Ureter (tissue), 1 donor: ENCODE measurements around the gene SLC29A4. TPM values are rescaled to one million over a fixed set of nuclear protein-coding genes. Genes with fewer than 3 reads are reported as not detected.
"Not testable (repeated sequence)": the region's sequence is repeated elsewhere in the genome, so short reads cannot be mapped to it uniquely, and the experiment has no call there.

Experiments used
- DNase-seq: peaks from one replicate; pipeline ENCODE4 v3.0.0-alpha.2; 2020; ENCODE audit warnings: low spot score
- total RNA-seq: library from RNA; stranded (reverse); gene quantifications from one replicate; pipeline ENCODE4 v1.2.4, GENCODE V29; 2023
- donor health status: DM: yes; HTN: yes; CAD: no.

The SLC29A4 gene
- total RNA-seq, 1 donor from 2014 or later = 3.7 TPM

DNA sequence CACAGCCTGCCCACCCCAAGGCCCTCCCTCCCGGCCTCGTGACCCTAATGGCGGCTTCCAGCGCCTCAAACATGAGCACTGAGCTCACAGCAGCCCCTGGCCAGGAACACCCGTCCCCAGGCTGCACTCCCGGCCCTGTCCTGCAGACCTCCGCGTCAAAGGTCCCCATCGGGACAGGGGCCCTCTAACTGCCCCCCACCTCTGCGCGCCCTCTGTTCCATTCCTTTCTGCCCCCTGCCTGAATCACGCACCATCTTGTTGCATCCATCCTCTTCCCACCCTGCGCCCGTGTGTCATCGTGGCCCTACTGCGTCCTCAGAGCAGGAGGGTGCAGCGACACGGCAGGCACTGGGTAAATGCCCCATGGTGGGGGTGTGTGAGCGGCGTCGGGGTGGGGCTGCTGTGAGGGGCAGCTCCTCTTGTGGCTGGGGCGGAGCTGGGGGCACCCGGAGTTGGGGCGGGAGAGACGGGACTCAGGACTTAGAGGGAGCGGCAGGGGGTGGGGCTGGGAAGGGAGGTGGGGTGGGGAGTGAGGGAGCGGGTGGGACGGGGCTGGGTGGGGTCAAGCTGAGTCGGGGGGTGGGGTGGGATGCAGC, 13.4 kb downstream of the SLC29A4 start:
- no peak for DNase-seq

GRCh38 chr7:5296611-5297226, 14.0 kb downstream of the SLC29A4 start:
- no peak for DNase-seq

GRCh38 chr7:5300366-5300765, 17.6 kb downstream of the SLC29A4 start:
- no peak for DNase-seq

DNA sequence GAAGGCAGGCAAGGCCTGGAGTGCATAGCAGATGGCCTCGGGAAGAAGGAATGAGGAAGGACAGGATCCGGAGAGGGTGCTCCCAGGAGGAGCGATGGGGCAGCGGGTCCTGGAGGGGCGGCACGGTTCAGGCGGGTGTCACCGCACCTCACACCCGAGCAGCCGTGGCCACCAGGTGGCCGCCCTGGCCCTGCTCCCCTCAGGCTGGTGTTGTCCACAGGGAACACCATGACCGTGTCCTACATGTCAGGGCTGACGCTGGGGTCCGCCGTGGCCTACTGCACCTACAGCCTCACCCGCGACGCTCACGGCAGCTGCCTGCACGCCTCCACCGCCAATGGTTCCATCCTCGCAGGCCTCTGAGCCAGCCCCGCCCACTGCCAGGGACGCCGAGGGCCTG, 19.8 kb downstream of the SLC29A4 start:
- no peak for DNase-seq

DNA sequence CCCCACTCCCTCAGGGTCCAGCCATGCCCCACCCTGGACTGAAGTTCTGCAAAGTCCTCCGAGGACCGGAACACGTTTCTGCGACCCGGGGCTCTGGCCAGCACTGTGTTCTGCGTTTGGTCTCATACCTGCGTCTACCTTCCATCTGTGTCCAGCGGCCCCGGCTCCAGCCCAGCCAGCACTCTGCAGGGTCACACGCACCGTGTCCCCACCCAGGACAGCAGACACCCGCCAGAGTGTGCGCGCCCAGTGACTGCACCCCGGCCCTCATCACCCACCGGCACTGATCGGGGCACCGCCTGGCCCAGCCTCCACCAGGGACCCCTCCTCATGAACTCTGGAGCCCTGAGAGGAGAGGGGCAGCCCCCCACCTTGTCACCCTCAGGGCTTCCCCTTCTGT, 20.3 kb downstream of the SLC29A4 start:
- DNase-seq = no peak

DNA sequence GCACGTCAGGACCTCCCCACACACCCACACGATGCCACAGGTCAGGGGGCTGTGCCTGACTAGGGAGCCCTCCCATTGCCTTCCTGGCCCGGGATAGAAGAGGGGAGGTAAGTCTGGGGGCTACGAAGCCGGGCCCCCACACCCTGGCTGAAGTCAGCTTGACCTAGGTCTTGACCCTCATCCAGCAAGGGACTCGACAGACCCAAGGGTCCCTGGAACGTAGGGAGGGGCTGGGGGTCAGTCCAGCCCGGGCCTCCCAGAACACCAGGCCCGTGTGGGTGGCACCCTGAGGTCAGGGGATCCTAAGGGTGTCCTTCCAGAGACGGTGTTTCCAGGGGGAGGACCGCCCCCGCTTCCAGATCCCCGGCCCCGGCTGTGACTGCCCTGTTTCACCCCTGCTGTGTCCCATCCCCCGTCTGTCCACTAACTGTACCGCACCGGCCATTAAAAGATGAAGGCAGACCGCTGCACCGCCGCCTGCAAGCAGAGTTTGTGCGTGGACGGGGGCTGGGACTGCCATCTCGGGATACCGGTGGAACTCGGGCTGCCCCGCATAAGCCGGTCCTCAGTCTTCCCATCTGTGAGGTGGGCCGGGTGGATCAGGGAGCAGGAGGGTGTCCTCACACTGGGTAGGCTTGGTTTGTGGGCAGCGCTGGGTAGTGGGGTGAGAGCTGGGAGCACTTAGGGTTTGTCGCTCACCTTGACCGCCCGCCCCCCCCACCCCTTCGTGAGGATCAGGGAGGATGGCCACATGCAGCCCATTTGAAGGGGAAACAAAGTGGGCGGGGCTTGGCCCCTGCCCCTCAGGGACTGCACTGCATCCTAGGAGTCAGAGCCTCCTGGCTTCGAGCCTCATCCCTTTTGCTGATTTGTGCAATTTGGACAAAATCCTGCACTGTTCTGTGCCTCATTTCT, 21.1 kb downstream of the SLC29A4 start:
- DNase-seq = no peak

DNA sequence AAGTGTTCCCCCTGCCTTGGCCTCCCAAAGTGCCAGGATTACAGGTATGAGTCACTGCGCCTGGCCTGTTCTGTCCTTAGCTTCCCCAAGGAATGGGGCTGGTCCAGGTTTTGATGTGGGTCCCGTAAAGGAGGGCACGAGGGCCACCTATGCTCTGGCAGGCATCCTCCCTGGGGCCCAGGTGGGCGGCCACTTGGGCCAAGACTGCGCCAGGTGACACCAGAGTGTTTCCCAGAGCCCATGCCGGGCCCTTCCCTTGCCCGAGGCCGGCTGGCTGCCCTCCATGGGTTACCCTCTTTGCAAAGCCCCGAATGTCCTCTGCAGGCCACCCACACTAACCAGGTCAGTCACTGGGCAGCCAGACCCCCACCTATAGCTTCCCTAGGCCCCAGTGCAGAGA, 22.3 kb downstream of the SLC29A4 start:
- DNase-seq = not testable (repeated sequence)

GRCh38 chr7:5307221-5308142, 24.7 kb downstream of the SLC29A4 start:
- DNase-seq = not testable (repeated sequence)

GRCh38 chr7:5309146-5309545, 26.4 kb downstream of the SLC29A4 start:
- no peak for DNase-seq

DNA sequence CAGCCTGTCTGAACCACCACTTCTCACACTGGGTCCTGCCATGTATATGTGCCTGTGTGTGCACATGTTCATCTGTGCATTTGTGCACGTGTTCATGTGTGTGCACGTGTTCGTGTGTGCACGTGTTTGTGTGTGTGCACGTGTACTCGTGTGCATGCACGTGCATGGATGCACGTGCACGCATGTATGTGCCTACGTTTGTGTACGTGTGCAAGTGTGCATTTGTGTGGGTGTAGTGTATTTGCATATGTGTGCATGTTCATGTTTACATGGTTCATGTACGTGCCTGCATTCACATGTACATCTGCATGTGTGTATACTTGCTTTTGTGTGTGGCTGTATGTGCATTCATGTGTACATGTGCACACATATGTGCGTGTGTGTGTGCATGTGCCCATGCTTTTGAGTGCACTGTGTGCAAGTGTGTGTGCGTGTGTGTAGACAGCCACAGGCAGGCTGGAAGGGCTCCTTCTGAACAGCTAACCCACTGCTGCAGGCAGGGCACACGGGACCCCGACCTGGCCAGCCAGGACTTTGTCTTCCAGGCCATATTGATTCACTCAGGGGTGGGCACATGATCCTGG, 28.2 kb downstream of the SLC29A4 start:
- DNase-seq = no peak

GRCh38 chr7:5312276-5313070, 29.7 kb downstream of the SLC29A4 start:
- not testable (repeated sequence) for DNase-seq

DNA sequence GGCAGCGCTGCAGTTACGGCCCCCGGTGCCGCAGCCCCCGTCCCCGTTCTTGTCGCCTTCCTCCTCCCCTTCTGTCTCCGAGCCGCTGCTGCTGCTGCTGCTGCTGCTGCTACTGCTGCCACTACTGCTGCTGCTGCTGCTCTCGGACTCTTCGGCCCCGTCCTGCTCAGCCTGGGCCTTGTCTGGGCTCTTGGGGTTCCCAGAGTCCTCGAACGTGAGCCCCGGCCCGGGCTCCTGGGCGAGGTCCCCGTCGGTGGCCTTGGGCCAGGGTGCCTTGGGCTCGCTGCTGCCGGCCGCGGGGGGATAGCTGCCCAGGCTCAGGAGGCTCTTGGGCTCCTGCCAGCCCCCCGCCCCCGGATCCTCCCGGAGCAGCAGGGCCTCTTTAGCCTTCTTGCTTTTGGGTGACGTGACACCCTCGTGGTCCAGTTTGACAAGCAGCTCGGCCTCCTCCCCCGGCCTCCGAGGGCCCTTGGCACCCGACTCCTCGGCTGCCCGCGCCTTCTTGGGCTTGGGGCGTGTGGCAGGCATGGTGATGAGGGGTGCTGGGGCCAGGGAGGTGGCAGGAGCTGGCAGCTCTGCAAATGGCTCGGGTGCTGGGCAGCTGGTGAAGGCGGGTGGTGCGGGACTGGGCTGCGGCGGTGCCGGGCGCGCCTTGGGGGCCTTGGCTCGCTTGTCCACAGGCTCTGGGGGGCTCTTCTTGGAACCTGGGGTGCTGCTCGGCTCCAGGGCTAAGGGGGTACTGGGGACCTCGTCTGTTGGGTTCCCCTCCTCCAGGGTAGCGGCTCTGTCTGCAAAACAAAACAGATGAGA, 30.5 kb downstream of the SLC29A4 start:
- not testable (repeated sequence) for DNase-seq

DNA sequence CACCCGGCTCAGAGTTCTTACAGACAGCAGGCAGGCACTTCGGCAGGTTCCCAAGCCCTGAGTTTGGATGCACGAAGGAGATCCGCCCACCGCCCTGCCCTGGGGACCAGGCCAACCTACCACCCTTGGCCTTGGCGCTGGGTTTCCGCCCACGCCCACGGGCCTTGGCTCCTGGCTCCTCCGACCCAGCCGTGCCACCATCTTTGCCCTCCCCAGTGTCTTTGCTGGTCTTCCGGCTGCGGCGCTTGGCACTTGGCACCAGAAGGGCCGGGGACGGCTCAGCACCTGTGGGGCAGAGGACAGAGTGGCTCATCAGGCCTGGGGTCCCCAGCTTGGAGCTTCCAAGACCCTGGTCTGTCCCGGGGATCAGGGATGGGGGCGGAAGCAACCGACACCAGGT, 32.1 kb downstream of the SLC29A4 start:
- DNase-seq = no peak

DNA sequence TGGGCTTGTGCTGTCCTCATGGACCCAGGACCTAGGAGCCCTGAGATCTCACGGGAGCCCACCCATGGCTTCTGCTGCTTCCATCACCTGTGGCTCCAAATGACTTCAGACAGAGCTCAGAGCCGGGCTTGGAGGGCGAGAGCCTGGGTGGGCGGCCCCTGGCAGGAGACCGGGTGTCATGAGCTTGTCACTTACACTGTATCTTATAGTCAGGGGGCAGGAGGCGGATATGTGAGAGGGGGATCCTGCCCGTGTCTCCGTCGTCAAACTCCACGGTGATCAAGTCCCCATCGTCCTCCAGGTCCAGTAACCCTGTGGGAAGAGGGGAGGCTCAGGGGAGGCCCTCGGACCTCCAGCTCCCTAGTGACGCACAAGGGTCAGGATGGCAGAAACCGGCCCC, 33.0 kb downstream of the SLC29A4 start:
- DNase-seq = no peak

- DNase-seq = not testable (repeated sequence)
These were observed 35.9 kb downstream of the SLC29A4 start for GRCh38 chr7:5318613-5319012.

DNA sequence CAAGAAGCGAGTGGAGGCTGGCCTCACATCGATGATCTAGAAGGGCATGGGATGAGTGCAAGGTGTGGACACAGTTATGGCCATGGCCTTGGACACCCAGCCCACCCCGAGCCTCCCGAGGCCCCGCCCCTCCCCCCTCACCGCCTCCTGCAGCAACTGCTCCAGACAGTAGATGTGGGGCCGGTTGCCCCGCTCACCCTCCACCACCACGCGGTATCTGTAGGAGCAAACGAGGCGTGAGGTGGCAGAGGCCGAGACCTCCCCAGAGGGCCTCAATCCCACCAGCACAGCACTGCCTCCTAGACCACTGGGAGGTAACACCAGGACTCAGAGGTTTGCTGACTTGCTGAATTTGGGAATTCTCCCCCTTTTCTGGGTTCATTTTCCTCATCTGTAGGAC, 37.6 kb downstream of the SLC29A4 start:
- DNase-seq = no peak

DNA sequence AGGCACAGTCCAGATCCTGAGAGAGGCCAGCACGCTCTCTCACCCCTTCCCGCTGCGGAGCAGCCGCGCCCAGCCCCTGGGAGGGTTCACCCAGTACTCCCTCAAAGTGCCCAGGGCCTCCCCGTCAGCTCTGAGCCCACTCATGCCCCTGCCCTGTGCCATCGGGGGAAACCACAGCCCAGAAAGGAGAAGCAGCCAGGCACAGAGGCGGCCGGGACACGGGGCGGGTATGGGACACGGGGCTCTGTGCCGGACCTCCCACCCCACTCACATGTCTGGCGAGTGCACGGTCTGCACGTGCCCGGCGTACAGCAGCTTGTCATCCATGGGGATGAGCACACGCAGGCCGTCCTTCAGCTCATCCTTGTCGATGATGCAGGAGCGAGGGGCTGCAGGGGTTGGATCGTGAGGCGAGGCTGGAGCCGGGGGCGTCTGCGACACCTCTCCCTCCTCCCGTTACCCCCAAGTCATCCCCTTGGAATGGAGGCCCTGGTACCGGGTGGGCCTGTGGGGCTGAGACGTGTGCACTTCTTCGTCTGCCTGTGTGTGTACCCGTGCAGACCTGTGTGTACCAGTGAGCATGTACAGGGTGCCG, 38.2 kb downstream of the SLC29A4 start:
- DNase-seq = no peak

- DNase-seq = no peak
These were observed 40.1 kb downstream of the SLC29A4 start for GRCh38 chr7:5322621-5323410.
